K562 (cell line): ENCODE measurements around the gene CDC5L. TPM values are rescaled to one million over a fixed set of nuclear protein-coding genes. Genes with fewer than 3 reads are reported as not detected.

ENCODE experiments used
- ATAC-seq: fragments of 200-7000 bp; cut with Tn5 transposase; 3 replicates; pipeline ENCODE4 v1.9.1; 2020; ENCODE audit warnings: moderate library complexity
- BruUV-seq: library from RNA; stranded (reverse); fragments of 400-500 nt; replicated peaks from 2 replicates; lab custom pipeline; 2021; lab: Mats Ljungman, UMichigan
- CTCF ChIA-PET: fragments of 300-600 bp; formaldehyde crosslinking; extraction: SDS; loops from one replicate; lab custom pipeline; 2021; ENCODE audit warnings: low intra/inter-chr PET ratio; lab: Yijun Ruan, JAX
- POLR2A ChIA-PET: fragments of 300-600, 350-650 bp; sonication (Branson Sonifier 250); formaldehyde crosslinking; extraction: SDS; loops from one replicate; lab custom pipeline; 2021; ENCODE audit warnings: antibody characterized with exemption, inconsistent platforms; lab: Yijun Ruan, JAX
- DNase-seq, 4 experiments: peaks; one replicate each; pipeline versions ENCODE4 v3.0.0 to v3.0.0-alpha.2; 2011 to 2018; ENCODE audit warnings: low spot score in 3 of 4, mixed read lengths in 3 of 4; ENCODE audit errors: extremely low read depth in 1 of 4
- FAIRE-seq: peaks from 2 replicates; lab custom pipeline; 2011; peaks lifted over from hg19 to GRCh38; lab: Jason Lieb, UNC
- H2AFZ ChIP-seq: 2 replicates; pipeline ENCODE4 v1.6.0; 2011; ENCODE audit warnings: low read depth, low read length, control low read depth, inconsistent platforms
- H3K27ac ChIP-seq: fragments of 200-600 bp; 3 replicates; pipeline ENCODE4 v1.8.0; 2011; ENCODE audit warnings: low read depth, mild to moderate bottlenecking, control low read depth, inconsistent platforms, low read length, moderate library complexity, mixed read lengths; ENCODE audit errors: extremely low read depth
- H3K27me3 ChIP-seq, 2 experiments: fragments of 300-600 bp in 1 of 2; 2 replicates in 1 of 2; 3 replicates in 1 of 2; pipeline versions ENCODE4 v1.6.0 to v1.8.0; 2011; ENCODE audit warnings: inconsistent platforms in 2 of 2, low read length in 2 of 2, mild to moderate bottlenecking in 1 of 2, mixed read lengths in 1 of 2, moderate library complexity in 1 of 2; ENCODE audit not compliant: control insufficient read depth in 2 of 2, insufficient read depth in 2 of 2
- H3K36me3 ChIP-seq: fragments of 300-600 bp; 3 replicates; pipeline ENCODE4 v1.8.0; 2011; ENCODE audit warnings: mild to moderate bottlenecking, low read length, inconsistent platforms; ENCODE audit not compliant: control insufficient read depth, insufficient read depth
- H3K4me1 ChIP-seq, 2 experiments: fragments of 200-600 bp in 1 of 2; replicated peaks in 1 of 2; 2 replicates in 1 of 2; 3 replicates in 1 of 2; pipeline versions ENCODE4 v1.5.1 to v1.8.0; 2011; ENCODE audit warnings: inconsistent platforms in 2 of 2, low read length in 2 of 2, mild to moderate bottlenecking in 1 of 2, mixed read lengths in 1 of 2, moderate library complexity in 1 of 2; ENCODE audit not compliant: control insufficient read depth in 2 of 2, insufficient read depth in 2 of 2
- H3K4me2 ChIP-seq: 2 replicates; pipeline ENCODE4 v1.6.1; 2011; ENCODE audit warnings: low read length, control low read depth, inconsistent platforms, mixed read lengths; ENCODE audit not compliant: insufficient read depth
- H3K4me3 ChIP-seq: fragments of 200-600 bp; sonication (generic), shearing (Covaris generic); 2 replicates; pipeline ENCODE4 v1.5.1; 2016; ENCODE audit warnings: control low read depth, inconsistent platforms
- H3K79me2 ChIP-seq: fragments of 200-600 bp; 3 replicates; pipeline ENCODE4 v1.8.0; 2011; ENCODE audit warnings: low read length, inconsistent platforms; ENCODE audit not compliant: control insufficient read depth, insufficient read depth
- H3K9ac ChIP-seq, 2 experiments: 2 replicates each; pipeline versions ENCODE4 v1.6.0 to v1.6.1; 2011; ENCODE audit warnings: low read depth in 2 of 2, low read length in 2 of 2, control low read depth in 1 of 2, inconsistent platforms in 1 of 2, mild to moderate bottlenecking in 1 of 2, mixed read lengths in 1 of 2; ENCODE audit not compliant: insufficient read depth in 1 of 2
- H3K9me1 ChIP-seq: one replicate; pipeline ENCODE4 v1.6.0; 2011; ENCODE audit warnings: inconsistent platforms, mild to moderate bottlenecking, low read length, moderate library complexity; ENCODE audit not compliant: control insufficient read depth, insufficient read depth
- H3K9me3 ChIP-seq: replicated peaks from 2 replicates; pipeline ENCODE4 v1.5.1; 2011; ENCODE audit warnings: low read depth, low read length, inconsistent platforms; ENCODE audit not compliant: control insufficient read depth, insufficient read depth
- H4K20me1 ChIP-seq: replicated peaks from 2 replicates; pipeline ENCODE4 v1.6.1; 2011; ENCODE audit warnings: low read length, inconsistent platforms, mixed read lengths; ENCODE audit not compliant: control insufficient read depth, insufficient read depth
- FOS ChIP-seq: IDR thresholded peaks from 3 replicates; pipeline ENCODE4 v1.6.1; 2011; ENCODE audit not compliant: insufficient read length; ENCODE audit errors: extremely low read depth
- KAT2B ChIP-seq: IDR thresholded peaks from one replicate; pipeline ENCODE4 v1.6.1; 2012; ENCODE audit warnings: low read depth, mild to moderate bottlenecking, control low read depth, inconsistent platforms, low read length, moderate library complexity
- OTX1 ChIP-seq: fragments of 450-650 bp; formaldehyde crosslinking; IDR thresholded peaks from 2 replicates; pipeline ENCODE4 v1.4.0; 2022; ENCODE audit warnings: mild to moderate bottlenecking
- SIN3A ChIP-seq, 2 experiments: fragments of 150-350 bp in 1 of 2; IDR thresholded peaks; 2 replicates each; pipeline ENCODE4 v1.6.1; 2011 to 2016; ENCODE audit warnings: borderline replicate concordance in 2 of 2, low read depth in 2 of 2, low read length in 2 of 2, mild to moderate bottlenecking in 2 of 2, moderate library complexity in 2 of 2; ENCODE audit not compliant: control insufficient read depth in 1 of 2
- TCF7L2 ChIP-seq: fragments of 150-350 bp; IDR thresholded peaks from 2 replicates; pipeline ENCODE4 v1.6.1; 2016; ENCODE audit warnings: low read depth, mild to moderate bottlenecking, low read length, moderate library complexity
- ZNF197 ChIP-seq: fragments of 200-800 bp; sonication (Bioruptor generic); IDR thresholded peaks from 2 replicates; pipeline ENCODE4 v1.6.1; 2016; ENCODE audit warnings: low read depth, missing genetic modification characterization, missing compliant biosample characterization
- WGBS: fragments of 100-300 bp; shearing (Covaris generic); methylation state at CpG from one replicate; pipeline ENCODE4 v1.1.6; 2016; ENCODE audit warnings: low coverage, mixed read lengths; ENCODE audit not compliant: insufficient coverage; ENCODE audit errors: missing lambda C conversion rate; 5-methylcytosine and 5-hydroxymethylcytosine counted together
- in situ Hi-C: fragments of 300-500 bp; cut with MboI; formaldehyde crosslinking; loops from 4 replicates; pipeline ENCODE4 v1.15.0; 2018; ENCODE audit warnings: inconsistent platforms, mixed read lengths
- intact Hi-C: fragments of 100-400 bp; cut with micrococcal nuclease; formaldehyde crosslinking; loops from 2 replicates; pipeline ENCODE4 v1.14.2; 2022
- polyA plus RNA-seq, 8 experiments: library from polyadenylated mRNA; depleted of rRNA in 4 of 8; stranded (reverse) in 5 of 8; unstranded in 3 of 8; fragments of >200 nt; fragmentation: Nextera tagmentation in 2 of 8; fragmentation: Illumina TruSeq in 1 of 8; extraction: Ambion mirVana in 2 of 8; extraction: Trizol in 1 of 8; gene quantifications; 2 replicates each; pipeline versions ENCODE4 v1.2.1 to v1.2.3, GENCODE V29; 2011 to 2014; ENCODE audit warnings: inconsistent platforms in 1 of 8, missing spikeins in 1 of 8
- total RNA-seq, 7 experiments: library from RNA; depleted of rRNA in 6 of 7; stranded (reverse); fragments of >200 nt in 6 of 7; fragmentation: Illumina TruSeq in 2 of 7; extraction: Trizol in 2 of 7; gene quantifications; 2 replicates each; pipeline versions ENCODE4 v1.2.1 to v1.2.3, GENCODE V29; 2011 to 2021; ENCODE audit warnings: low replicate concordance in 1 of 7

The CDC5L gene
- total and polyA plus RNA-seq, 9 of the 15 experiments (the other 6 are each of a cell fraction or from before 2014, with no cell fraction given), result 22.3 to 44.2 (median 30.8) TPM

- H3K9ac ChIP-seq, result no peak overlapping the region
- no peaks in the 10 kb centered on the region for H3K79me2 ChIP-seq
- ChIA-PET CTCF (no interaction called here), POLR2A (interaction anchor here (0.6 to 1.6 kb wide), 4 partner anchors 10 to 228 kb away, joined by 3 to 4 read pairs (median 3); no protein-coding TSS in a partner anchor)
- H3K4me3 ChIP-seq, result no peak overlapping the region
- H3K9me3 ChIP-seq, result no peaks in the 10 kb centered on the region
- in situ Hi-C loops, result no loop called here
- no peaks in the 10 kb centered on the region; a peak in 1 of 5 replicates for H3K4me1 ChIP-seq
- intact Hi-C loops, result no loop called here
- no peak for ATAC-seq
- no TSS peak for BruUV-seq
- no peaks in the 10 kb centered on the region for H3K36me3 ChIP-seq
- no peak overlapping the region for H3K4me2 ChIP-seq
- H2AFZ ChIP-seq, result no peak overlapping the region
- 0% methylated on average over 9 of the region's 9 CpGs for WGBS
- FAIRE-seq, result no peak
- no peak overlapping the region for H3K27ac ChIP-seq
- no peak for TF ChIP-seq KAT2B
- TF ChIP-seq FOS, result no peak
- no peak for TF ChIP-seq OTX1 (CRISPR knock-in tag)
- no peak for TF ChIP-seq SIN3A (IDR thresholded peaks at IDR 0.05; ENCODE audit: borderline replicate concordance in 2 of 2, control insufficient read depth in 1 of 2, low read depth in 2 of 2, low read length in 2 of 2)
- no peak for TF ChIP-seq ZNF197 (CRISPR knock-in tag)
- no peak for TF ChIP-seq TCF7L2
- H4K20me1 ChIP-seq, result 0 out of 2 replicates have a peak, but pooled peaks cover 2% of the 10 kb centered on the region
- no peak for DNase-seq
- H3K27me3 ChIP-seq, result peaks cover 30 to 58% of the 10 kb centered on the region in 2 experiments
- H3K9me1 ChIP-seq, result no peaks in the 10 kb centered on the region
Measured at GRCh38 chr6:44496665-44497369, 109.3 kb downstream of the CDC5L start.
